ENCODE data around the gene LRRC10B.

- TF ChIP-seq, protein P1, sequence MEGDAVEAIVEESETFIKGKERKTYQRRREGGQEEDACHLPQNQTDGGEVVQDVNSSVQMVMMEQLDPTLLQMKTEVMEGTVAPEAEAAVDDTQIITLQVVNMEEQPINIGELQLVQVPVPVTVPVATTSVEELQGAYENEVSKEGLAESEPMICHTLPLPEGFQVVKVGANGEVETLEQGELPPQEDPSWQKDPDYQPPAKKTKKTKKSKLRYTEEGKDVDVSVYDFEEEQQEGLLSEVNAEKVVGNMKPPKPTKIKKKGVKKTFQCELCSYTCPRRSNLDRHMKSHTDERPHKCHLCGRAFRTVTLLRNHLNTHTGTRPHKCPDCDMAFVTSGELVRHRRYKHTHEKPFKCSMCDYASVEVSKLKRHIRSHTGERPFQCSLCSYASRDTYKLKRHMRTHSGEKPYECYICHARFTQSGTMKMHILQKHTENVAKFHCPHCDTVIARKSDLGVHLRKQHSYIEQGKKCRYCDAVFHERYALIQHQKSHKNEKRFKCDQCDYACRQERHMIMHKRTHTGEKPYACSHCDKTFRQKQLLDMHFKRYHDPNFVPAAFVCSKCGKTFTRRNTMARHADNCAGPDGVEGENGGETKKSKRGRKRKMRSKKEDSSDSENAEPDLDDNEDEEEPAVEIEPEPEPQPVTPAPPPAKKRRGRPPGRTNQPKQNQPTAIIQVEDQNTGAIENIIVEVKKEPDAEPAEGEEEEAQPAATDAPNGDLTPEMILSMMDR (IDR thresholded peaks at IDR 0.05; ENCODE audit: insufficient read depth, low read length) = no peak
- TF ChIP-seq REST (IDR thresholded peaks at IDR 0.05; ENCODE audit: insufficient replicate concordance, low read depth) (no peak), POLR2AphosphoS5 (IDR thresholded peaks at IDR 0.05; ENCODE audit: low read depth) (no peak)
Measured at GRCh38 chr11:61497473-61497872, 11.1 kb upstream of the LRRC10B start.
